ENCODE measurements around the gene NR1D1.

- TF ChIP-seq, protein P1, sequence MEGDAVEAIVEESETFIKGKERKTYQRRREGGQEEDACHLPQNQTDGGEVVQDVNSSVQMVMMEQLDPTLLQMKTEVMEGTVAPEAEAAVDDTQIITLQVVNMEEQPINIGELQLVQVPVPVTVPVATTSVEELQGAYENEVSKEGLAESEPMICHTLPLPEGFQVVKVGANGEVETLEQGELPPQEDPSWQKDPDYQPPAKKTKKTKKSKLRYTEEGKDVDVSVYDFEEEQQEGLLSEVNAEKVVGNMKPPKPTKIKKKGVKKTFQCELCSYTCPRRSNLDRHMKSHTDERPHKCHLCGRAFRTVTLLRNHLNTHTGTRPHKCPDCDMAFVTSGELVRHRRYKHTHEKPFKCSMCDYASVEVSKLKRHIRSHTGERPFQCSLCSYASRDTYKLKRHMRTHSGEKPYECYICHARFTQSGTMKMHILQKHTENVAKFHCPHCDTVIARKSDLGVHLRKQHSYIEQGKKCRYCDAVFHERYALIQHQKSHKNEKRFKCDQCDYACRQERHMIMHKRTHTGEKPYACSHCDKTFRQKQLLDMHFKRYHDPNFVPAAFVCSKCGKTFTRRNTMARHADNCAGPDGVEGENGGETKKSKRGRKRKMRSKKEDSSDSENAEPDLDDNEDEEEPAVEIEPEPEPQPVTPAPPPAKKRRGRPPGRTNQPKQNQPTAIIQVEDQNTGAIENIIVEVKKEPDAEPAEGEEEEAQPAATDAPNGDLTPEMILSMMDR (conservative IDR thresholded peaks at IDR 0.05; ENCODE audit: low read length) = no peak
- no peak for TF ChIP-seq EZH2phosphoT487 (IDR thresholded peaks at IDR 0.05; ENCODE audit: borderline replicate concordance)
These were observed 3.3 kb downstream of the NR1D1 start for GRCh38 chr17:40097087-40097486.
